ENCODE measurements around the gene ADAMTS3. TPM values are rescaled to one million over a fixed set of nuclear protein-coding genes. Genes with fewer than 3 reads are reported as not detected.

Gene ADAMTS3
- total RNA-seq, 3 donors from 2014 or later, result 0.17 to 0.57 (median 0.41) TPM

GRCh38 chr4:72376901-72377300, 192.1 kb downstream of the ADAMTS3 start:
- no peak overlapping the region for H3K4me3 ChIP-seq
- H3K36me3 ChIP-seq (ENCODE audit: low read depth), result no peaks in the 10 kb centered on the region
- TF ChIP-seq, protein P1, sequence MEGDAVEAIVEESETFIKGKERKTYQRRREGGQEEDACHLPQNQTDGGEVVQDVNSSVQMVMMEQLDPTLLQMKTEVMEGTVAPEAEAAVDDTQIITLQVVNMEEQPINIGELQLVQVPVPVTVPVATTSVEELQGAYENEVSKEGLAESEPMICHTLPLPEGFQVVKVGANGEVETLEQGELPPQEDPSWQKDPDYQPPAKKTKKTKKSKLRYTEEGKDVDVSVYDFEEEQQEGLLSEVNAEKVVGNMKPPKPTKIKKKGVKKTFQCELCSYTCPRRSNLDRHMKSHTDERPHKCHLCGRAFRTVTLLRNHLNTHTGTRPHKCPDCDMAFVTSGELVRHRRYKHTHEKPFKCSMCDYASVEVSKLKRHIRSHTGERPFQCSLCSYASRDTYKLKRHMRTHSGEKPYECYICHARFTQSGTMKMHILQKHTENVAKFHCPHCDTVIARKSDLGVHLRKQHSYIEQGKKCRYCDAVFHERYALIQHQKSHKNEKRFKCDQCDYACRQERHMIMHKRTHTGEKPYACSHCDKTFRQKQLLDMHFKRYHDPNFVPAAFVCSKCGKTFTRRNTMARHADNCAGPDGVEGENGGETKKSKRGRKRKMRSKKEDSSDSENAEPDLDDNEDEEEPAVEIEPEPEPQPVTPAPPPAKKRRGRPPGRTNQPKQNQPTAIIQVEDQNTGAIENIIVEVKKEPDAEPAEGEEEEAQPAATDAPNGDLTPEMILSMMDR (IDR thresholded peaks at IDR 0.05), result no peak
- DNase-seq (peak in 1 of 3 donors; percentile 12), ATAC-seq (peak; percentile 90)
- no peaks in the 10 kb centered on the region for H3K9me3 ChIP-seq
- H3K4me1 ChIP-seq (ENCODE audit: low read depth), result no peaks in the 10 kb centered on the region
- intact Hi-C loops (cut with DNase I, micrococcal nuclease), result no loop called here

GRCh38 chr4:72375073-72375736, 193.8 kb downstream of the ADAMTS3 start:
- no peaks in the 10 kb centered on the region for H3K9me3 ChIP-seq

DNA sequence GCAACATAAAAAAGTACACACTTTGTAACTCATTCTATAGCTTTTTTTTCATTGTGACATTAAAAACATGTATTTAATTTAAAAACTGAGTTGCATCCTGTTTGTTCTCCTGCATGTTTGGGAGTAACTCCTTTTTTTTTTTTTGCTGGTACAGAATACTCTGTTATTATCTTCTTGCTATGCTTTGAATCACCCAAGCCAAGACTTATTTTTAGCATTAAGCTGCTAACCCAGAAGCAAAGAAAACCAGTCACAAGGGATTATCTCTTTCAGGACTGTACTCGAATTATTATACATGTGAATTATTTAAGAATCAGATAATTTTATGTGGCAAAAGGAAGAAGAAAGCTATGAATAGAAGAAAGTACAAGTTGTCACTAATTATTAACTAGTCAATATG, 194.9 kb downstream of the ADAMTS3 start:
- no peak overlapping the region for H3K4me3 ChIP-seq
- no peaks in the 10 kb centered on the region for H3K4me1 ChIP-seq (ENCODE audit: low read depth)
- no peaks in the 10 kb centered on the region for H3K36me3 ChIP-seq (ENCODE audit: low read depth)
- ATAC-seq, result no peak
- TF ChIP-seq, protein P1 (IDR thresholded peaks at IDR 0.05), result no peak
- intact Hi-C loops (cut with DNase I, micrococcal nuclease), result no loop called here
- no peak for DNase-seq
- H3K9me3 ChIP-seq, result no peaks in the 10 kb centered on the region

More at GRCh38 chr4:72375073-72375736, 193.8 kb downstream of the ADAMTS3 start:
- Histone ChIP-seq H3K4me1 (ENCODE audit: low read depth) (no peaks in the 10 kb centered on the region), H3K4me3 (no peak overlapping the region), H3K36me3 (ENCODE audit: low read depth) (no peaks in the 10 kb centered on the region)
- DNase-seq (no peak), ATAC-seq (no peak)
- intact Hi-C loops (cut with DNase I, micrococcal nuclease), result no loop called here
- TF ChIP-seq, protein P1 (IDR thresholded peaks at IDR 0.05), result no peak

DNA sequence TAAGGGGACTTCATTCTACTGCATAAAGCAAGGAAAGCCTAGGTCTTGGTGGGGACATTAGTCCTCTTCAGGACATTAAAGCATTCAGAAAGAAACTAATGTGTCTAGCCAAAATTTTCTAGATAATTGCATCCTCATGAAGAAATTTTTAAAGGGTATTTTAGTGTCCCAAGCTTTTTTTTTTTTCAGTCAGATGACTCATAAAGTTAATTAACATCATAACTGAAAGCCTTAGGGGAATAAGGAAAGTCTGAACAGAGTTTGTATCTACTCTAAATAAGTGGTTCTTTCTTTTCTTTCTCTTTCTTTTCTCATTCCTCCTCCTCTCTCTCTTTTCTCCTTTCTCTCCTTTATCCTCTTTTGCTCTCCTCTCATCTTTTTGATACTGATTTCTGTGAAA, 202.4 kb downstream of the ADAMTS3 start:
- Histone ChIP-seq H3K36me3 (ENCODE audit: low read depth) (no peaks in the 10 kb centered on the region), H3K9me3 (no peaks in the 10 kb centered on the region), H3K4me3 (no peak overlapping the region), H3K4me1 (ENCODE audit: low read depth) (no peaks in the 10 kb centered on the region)
- no peak for ATAC-seq
- intact Hi-C loops (cut with DNase I, micrococcal nuclease), result no loop called here
- TF ChIP-seq, protein P1 (IDR thresholded peaks at IDR 0.05), result no peak
- no peak for DNase-seq

DNA sequence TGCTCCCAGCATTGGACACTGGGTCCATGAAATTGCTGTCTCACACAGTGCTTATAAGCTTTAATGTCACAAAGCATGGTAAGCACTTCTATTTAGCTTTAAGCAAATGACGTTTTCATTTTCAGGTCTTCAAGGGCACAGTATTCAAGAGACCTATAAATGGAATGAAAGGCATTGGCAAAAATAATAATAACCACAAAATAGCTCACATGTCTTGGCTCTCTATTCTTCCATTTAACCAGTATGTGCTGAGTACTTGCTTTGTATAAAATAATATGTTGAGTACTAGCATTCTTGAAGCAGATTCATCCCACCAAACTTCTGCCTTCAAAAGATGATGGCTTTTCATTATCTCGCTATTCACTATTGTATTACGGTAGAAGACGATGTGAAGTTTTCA, 203.0 kb downstream of the ADAMTS3 start:
- TF ChIP-seq, protein P1 (IDR thresholded peaks at IDR 0.05), result no peak
- no peaks in the 10 kb centered on the region for H3K4me1 ChIP-seq (ENCODE audit: low read depth)
- H3K4me3 ChIP-seq, result no peak overlapping the region
- H3K36me3 ChIP-seq (ENCODE audit: low read depth), result no peaks in the 10 kb centered on the region
- no peak for ATAC-seq
- DNase-seq, result no peak
- H3K9me3 ChIP-seq, result no peaks in the 10 kb centered on the region
- intact Hi-C loops (cut with DNase I, micrococcal nuclease), result no loop called here
